Gastroesophageal sphincter (tissue), 3 donors: Measurements from ENCODE around the gene BRD3.

Experiments used
- POLR2A ChIP-seq, 2 donors: fragments of 450-650 bp; IDR thresholded peaks; one replicate each; pipeline ENCODE4 v1.6.1; 2017; ENCODE audit warnings: antibody characterized with exemption in 2 of 2, mild to moderate bottlenecking in 2 of 2, moderate library complexity in 1 of 2
- POLR2AphosphoS5 ChIP-seq: sonication (generic); formaldehyde crosslinking; IDR thresholded peaks from one replicate; pipeline ENCODE4 v1.6.1; 2017; ENCODE audit warnings: antibody characterized with exemption
- TF ChIP-seq, protein P1 (sequence below), 4 experiments: fragments of 200-600 bp in 2 of 4; fragments of 450-650 bp in 2 of 4; sonication (generic) in 1 of 4; IDR thresholded peaks; one replicate each; pipeline ENCODE4 v1.5.1; 2017 to 2019; ENCODE audit warnings: antibody characterized with exemption in 4 of 4, mild to moderate bottlenecking in 2 of 4, moderate library complexity in 2 of 4

GRCh38 chr9:134066913-134067851, 644 bp downstream of the BRD3 start:
- TF ChIP-seq POLR2AphosphoS5: no peak
- TF ChIP-seq, protein P1, sequence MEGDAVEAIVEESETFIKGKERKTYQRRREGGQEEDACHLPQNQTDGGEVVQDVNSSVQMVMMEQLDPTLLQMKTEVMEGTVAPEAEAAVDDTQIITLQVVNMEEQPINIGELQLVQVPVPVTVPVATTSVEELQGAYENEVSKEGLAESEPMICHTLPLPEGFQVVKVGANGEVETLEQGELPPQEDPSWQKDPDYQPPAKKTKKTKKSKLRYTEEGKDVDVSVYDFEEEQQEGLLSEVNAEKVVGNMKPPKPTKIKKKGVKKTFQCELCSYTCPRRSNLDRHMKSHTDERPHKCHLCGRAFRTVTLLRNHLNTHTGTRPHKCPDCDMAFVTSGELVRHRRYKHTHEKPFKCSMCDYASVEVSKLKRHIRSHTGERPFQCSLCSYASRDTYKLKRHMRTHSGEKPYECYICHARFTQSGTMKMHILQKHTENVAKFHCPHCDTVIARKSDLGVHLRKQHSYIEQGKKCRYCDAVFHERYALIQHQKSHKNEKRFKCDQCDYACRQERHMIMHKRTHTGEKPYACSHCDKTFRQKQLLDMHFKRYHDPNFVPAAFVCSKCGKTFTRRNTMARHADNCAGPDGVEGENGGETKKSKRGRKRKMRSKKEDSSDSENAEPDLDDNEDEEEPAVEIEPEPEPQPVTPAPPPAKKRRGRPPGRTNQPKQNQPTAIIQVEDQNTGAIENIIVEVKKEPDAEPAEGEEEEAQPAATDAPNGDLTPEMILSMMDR (IDR thresholded peaks at IDR 0.05): no peak
- TF ChIP-seq POLR2A (IDR thresholded peaks at IDR 0.05): no peak
